ENCODE measurements around the gene TH. TPM values are rescaled to one million over a fixed set of nuclear protein-coding genes. Genes with fewer than 3 reads are reported as not detected.

The TH gene
- total RNA-seq, result not detected in 2 replicates

DNA sequence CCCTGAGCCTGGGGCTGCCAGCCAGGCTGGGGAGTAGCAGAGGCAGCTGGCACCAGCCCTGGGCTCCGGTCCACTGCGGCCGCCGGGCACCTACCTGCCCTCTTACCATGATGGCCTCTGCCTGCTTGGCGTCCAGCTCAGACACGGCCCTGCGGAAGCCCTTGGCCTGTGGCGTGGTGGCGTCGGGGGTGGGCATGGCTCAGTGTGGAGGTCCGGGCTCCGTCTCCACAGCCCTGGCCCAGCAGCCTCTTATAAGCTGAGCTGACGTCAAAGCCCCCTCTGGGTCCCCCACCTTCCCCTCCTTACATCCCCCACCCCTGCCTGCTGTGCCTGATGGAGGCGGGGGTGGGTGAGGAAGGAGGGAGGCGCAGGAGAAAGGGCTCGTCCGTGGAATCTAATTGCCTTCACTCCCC, at the start of gene TH:
Gene TH (minus strand): TSS at position 225 of the 413 bp plus-strand sequence. CDS start 29 bp downstream, at position 196.

DNA sequence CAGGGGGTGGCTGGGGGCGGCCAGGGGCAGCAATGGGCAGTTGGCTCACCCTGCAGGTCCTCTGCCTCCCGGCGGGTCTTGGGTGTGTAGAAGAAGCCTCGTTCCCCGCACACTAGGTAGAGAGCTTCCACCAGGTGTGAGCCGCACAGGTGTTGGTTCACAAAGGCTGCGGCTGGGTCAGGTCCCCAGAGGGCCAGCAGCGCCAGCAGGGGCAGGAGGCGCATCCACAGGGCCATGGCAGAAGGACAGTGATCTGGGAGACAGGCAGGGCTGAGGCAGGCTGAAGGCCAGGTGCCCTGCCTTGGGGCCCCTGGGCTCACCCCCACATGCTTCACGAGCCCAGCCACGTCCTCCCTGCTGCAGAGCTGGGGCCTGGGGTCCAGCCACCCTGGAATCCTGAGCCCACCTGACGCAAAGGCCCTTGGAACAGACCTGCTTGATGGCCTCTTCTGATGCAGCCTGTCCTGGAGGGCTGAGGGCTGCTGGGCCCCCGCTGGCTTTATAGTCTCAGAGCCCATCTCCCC, 10.8 kb downstream of the TH start, which contains the start of gene INS:
Gene INS (minus strand): TSS at position 474 of the 524 bp plus-strand sequence. CDS start 238 bp downstream, at position 236.

DNA sequence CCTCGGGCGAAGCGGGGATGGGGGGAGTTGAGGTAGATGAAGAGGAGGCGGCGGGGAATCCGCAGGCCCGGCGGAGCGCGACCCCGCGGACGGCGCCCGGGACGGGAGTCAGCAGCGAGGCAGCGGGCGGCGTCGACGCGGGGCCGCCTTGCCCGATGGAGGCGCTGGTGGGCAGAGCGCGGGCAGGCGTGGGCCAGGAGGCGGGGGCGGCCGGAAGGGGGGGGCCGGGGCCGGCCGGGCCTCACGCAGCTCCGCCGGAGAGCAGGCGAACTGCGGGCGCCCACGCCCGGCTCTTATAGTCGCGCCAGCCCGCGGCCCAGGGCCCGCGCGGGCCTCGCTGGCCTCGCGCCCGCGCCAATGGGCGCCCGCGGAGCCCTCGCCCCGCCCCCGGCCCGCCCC, 32.5 kb downstream of the TH start, which contains the start of gene IGF2:
Gene IGF2 (minus strand): TSS at position 267 of the 399 bp plus-strand sequence. CDS start 3,866 bp downstream, outside the sequence.

Other genes starting within 250 kb of the TH start
- 31.6 and 125 TPM in 2 replicates for gene MRPL23, start 224.5 kb downstream of the TH start, total RNA-seq
- 131 and 217 TPM in 2 replicates for gene H19, start 174.0 kb downstream of the TH start, total RNA-seq
- gene IGF2, start 32.4 kb downstream of the TH start, total RNA-seq, result 6.3 and 19.1 TPM in 2 replicates
- not detected in 2 replicates for gene INS, start 10.6 kb downstream of the TH start, total RNA-seq
- not detected in 2 replicates for gene ASCL2, start 98.8 kb upstream of the TH start, total RNA-seq
- gene C11orf21, start 130.1 kb upstream of the TH start, total RNA-seq, result not detected in 2 replicates
- not detected in 2 replicates for gene TSPAN32, start 130.2 kb upstream of the TH start, total RNA-seq
- gene CD81, start 205.5 kb upstream of the TH start, total RNA-seq, result 172 and 595 TPM in 2 replicates
- 55.9 and 60.8 TPM in 2 replicates for gene TSSC4, start 228.9 kb upstream of the TH start, total RNA-seq